Activated T-cell treated with anti-CD3 and anti-CD28 coated beads, Interleukin-2, amount 50 U/mL, for 72 hours (primary cell): ENCODE measurements around the gene CUL4A. TPM values are rescaled to one million over a fixed set of nuclear protein-coding genes. Genes with fewer than 3 reads are reported as not detected.

ENCODE experiments used
- ATAC-seq, 2 donors: fragments of 150-1000 bp; cut with Tn5 transposase; replicated peaks in 1 of 2; 2 replicates each; pipeline ENCODE4 v1.10.0; 2021; ENCODE audit warnings: moderate library complexity in 2 of 2, mild to moderate bottlenecking in 1 of 2
- DNase-seq, 2 donors: peaks; one replicate each; pipeline ENCODE4 v3.0.0; 2021 to 2022; ENCODE audit warnings: mixed read lengths in 1 of 2
- H3K27ac Mint-ChIP-seq: one replicate; pipeline ENCODE4 v1.8.0; 2022; ENCODE audit warnings: mild to moderate bottlenecking, moderate library complexity, mixed read lengths
- H3K27me3 Mint-ChIP-seq: one replicate; pipeline ENCODE4 v1.8.0; 2022; ENCODE audit warnings: low read depth, mixed read lengths
- H3K36me3 Mint-ChIP-seq, 2 donors: one replicate each; pipeline ENCODE4 v1.8.0; 2022; ENCODE audit warnings: mixed read lengths in 2 of 2, mild to moderate bottlenecking in 1 of 2; ENCODE audit not compliant: insufficient read depth in 2 of 2
- H3K4me1 Mint-ChIP-seq: one replicate; pipeline ENCODE4 v1.8.0; 2022; ENCODE audit warnings: low read depth, mixed read lengths
- H3K4me3 Mint-ChIP-seq, 2 donors: one replicate each; pipeline ENCODE4 v1.8.0; 2022; ENCODE audit warnings: mild to moderate bottlenecking in 2 of 2, mixed read lengths in 2 of 2, moderate library complexity in 2 of 2
- H3K9me3 Mint-ChIP-seq, 2 donors: one replicate each; pipeline ENCODE4 v1.8.0; 2022; ENCODE audit warnings: mixed read lengths in 2 of 2
- total RNA-seq, 2 donors: library from RNA; stranded (reverse); gene quantifications; one replicate each; pipeline ENCODE4 v1.2.3, GENCODE V29; 2022

CUL4A gene
- total RNA-seq, 2 donors from 2014 or later: 71.4 to 82.1 TPM

DNA sequence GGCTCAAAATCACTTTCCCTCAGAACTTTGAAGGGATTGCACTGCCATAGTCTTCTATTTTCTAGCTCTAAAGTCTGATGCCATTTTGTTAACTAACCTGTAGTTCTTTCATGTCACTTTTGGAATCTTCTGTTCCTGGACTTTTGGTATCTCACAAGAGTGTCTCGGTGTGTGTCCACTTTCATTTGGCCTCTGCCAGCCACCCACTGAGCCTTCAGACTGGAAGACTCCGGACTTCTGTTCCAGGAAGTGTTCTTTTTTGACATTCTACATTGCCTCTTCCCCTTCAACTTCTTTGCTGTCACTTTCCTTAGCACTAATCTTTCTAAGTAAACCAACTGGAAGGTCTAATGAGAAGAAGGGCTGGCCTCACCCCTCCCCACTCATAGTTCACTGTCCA, 62.6 kb downstream of the CUL4A start:
- no peak overlapping the region for H3K4me3 Mint-ChIP-seq
- H3K27me3 Mint-ChIP-seq: no peaks in the 10 kb centered on the region
- no peak overlapping the region for H3K27ac Mint-ChIP-seq
- ATAC-seq (no peak), DNase-seq (no peak)
- peaks cover 11% of the 10 kb centered on the region for H3K4me1 Mint-ChIP-seq
- no peaks in the 10 kb centered on the region for H3K36me3 Mint-ChIP-seq
- H3K9me3 Mint-ChIP-seq: no peaks in the 10 kb centered on the region

DNA sequence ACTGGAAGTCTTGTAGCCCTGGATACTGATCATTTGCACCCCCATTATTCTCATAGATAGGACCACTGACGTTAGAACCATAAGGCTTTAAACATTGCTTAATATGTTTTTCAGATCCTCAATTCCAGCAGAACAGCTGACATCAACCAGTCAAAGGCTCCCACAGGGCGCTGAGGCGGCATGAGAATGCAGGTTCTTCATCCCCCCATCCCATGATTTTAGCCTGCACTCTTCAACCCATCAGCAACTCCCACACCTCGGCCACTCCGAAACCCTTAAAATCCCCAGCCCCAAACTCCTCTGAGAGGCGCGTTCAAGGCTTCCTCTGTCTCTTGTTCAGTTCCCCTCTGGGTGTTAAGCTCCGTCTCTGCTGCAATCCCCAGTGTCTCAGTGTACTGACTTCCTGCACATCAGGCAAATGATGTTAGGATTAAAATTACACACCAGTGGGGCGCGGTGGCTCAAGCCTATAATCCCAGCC, 63.3 kb downstream of the CUL4A start:
- Mint-ChIP-seq H3K27ac (no peak overlapping the region), H3K9me3 (no peaks in the 10 kb centered on the region), H3K4me3 (no peak overlapping the region), H3K4me1 (peaks cover 11% of the 10 kb centered on the region), H3K27me3 (no peaks in the 10 kb centered on the region), H3K36me3 (no peaks in the 10 kb centered on the region)
- no peak for ATAC-seq
- DNase-seq: no peak

DNA sequence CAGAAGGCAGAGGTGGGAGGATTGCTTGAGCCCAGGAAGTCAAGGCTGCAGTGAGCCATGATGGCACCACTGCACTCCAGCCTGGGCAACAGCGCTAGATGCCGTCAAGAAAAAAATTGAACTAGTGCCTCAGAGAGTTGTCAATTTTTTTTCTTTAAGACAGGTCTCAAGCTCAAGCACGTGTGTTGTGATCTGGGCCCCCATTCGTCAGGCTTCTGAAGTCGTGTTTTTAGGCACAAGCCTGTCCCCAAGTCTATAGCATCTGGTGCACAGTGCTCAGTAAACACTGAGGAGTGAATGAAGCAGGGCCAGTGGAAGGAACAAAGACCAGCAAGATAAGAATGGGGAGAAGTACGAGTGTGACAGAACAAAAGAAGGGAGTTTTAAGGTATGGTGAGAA, 63.9 kb downstream of the CUL4A start:
- Mint-ChIP-seq H3K27ac (no peak overlapping the region), H3K4me1 (peaks cover 11% of the 10 kb centered on the region), H3K4me3 (no peak overlapping the region)

DNA sequence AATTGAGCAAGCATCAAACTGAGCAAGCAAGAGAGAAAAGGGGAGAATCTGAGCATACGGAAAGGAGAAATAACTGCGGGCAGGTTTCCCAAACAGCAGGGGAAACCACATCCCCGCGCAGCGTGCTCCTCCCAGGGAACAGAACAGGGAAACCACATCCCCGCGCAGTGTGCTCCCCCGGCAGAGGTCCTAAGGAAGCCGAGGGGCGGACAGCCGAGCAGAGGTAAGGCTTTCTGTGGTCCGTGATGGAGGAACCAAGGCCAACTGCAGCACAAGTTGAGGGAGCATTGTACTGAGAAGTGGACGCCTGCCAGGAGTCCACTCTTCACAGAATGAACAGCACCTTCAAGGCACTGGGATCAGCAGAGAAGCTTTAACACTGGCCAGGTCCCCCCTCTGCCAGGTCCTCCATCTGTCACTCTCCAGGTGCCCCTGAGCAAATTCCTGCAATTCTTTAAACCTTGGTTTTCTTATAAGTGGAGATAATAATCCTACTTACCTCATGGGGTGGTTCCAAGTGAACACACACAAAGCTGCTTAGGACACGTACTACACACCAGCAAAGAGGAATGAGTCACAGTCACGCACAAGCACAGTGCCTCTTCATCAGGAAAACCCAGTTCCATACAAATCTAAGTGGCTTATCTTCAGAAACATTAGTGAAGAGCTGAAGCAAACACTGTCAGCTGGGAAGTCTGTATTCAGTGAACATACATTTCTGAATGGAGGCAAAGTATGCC, 64.6 kb downstream of the CUL4A start:
- peaks cover 11% of the 10 kb centered on the region for H3K4me1 Mint-ChIP-seq
- no peak for DNase-seq

More for the DNA sequence above, 63.9 kb downstream of the CUL4A start:
- no peak for ATAC-seq
- H3K36me3 Mint-ChIP-seq: no peaks in the 10 kb centered on the region
- no peak for DNase-seq
- no peaks in the 10 kb centered on the region for H3K27me3 Mint-ChIP-seq
- no peaks in the 10 kb centered on the region for H3K9me3 Mint-ChIP-seq

DNA sequence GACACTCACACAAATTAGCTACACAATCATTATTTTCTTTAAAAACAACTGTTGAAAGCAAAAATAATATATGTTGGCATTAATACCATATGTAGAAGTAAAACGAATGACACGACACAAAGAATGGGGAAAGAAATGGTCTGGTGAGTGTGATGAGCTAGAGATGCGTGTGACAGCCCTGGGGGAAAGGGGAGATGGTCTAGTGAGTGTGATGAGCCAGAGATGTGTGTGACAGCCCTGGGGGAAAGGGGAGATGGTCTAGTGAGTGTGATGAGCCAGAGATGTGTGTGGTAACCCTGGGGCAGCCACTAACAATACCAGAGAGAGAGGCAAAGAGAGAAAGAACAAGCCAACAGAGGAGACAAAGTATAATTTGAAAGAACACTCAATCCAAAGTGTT, 65.3 kb downstream of the CUL4A start:
- no peak overlapping the region for H3K27ac Mint-ChIP-seq
- ATAC-seq: no peak
- H3K9me3 Mint-ChIP-seq: no peaks in the 10 kb centered on the region
- no peak for DNase-seq
- no peak overlapping the region for H3K4me3 Mint-ChIP-seq
- H3K4me1 Mint-ChIP-seq: peaks cover 11% of the 10 kb centered on the region
- no peaks in the 10 kb centered on the region for H3K36me3 Mint-ChIP-seq
- no peaks in the 10 kb centered on the region for H3K27me3 Mint-ChIP-seq

More for the DNA sequence above, 64.6 kb downstream of the CUL4A start:
- H3K27ac Mint-ChIP-seq: no peak overlapping the region
- H3K36me3 Mint-ChIP-seq: no peaks in the 10 kb centered on the region
- no peak overlapping the region for H3K4me3 Mint-ChIP-seq
- no peaks in the 10 kb centered on the region for H3K27me3 Mint-ChIP-seq
- no peak for ATAC-seq
- no peaks in the 10 kb centered on the region for H3K9me3 Mint-ChIP-seq

DNA sequence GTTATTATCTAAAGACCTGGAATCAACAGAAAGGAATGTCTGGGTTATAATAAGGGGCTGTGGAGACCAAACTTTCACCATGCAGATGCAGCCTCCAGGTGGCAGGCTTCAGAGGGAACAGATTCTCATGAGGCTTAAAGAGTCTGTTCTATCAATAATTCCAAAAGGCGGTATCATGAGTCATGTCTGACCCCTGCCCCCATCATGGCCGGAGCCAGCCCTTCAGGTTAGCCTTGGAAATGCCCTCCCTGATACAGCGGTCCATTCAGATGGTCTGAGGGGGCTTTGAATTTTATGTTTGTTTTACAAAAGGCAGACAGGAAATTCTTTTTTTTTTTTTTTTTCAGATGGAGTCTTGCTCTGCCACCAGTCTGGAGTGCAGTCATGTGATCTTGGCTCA, 66.0 kb downstream of the CUL4A start:
- ATAC-seq (peak; percentile 70 to 77), DNase-seq (peak; percentile 34 to 44)
- H3K27ac Mint-ChIP-seq: no peak overlapping the region
- H3K9me3 Mint-ChIP-seq: no peaks in the 10 kb centered on the region
- H3K4me3 Mint-ChIP-seq: no peak overlapping the region
- H3K4me1 Mint-ChIP-seq: peaks cover 11% of the 10 kb centered on the region
- H3K27me3 Mint-ChIP-seq: no peaks in the 10 kb centered on the region
- no peaks in the 10 kb centered on the region for H3K36me3 Mint-ChIP-seq

DNA sequence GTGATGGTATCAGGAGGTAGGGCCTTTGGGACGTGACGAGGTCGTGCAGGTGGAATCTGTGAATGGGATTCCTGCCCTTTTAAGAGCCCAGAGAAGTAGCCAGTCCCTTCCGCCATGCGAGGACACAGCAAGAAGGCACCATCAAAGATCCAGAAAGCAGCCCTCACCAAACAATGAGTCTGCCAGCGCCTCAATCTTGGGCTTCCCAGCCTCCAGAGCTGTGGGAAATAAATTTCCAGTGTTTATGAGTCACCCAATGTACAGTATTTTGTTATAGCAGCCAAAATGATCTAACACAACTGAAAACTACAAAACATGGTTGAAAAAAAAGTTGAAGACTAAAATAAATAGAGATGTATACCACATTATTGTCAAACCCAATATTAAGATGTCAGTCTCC, 70.7 kb downstream of the CUL4A start:
- Mint-ChIP-seq H3K36me3 (no peaks in the 10 kb centered on the region), H3K4me1 (peaks cover 8% of the 10 kb centered on the region), H3K27me3 (peaks cover 5% of the 10 kb centered on the region), H3K9me3 (no peaks in the 10 kb centered on the region), H3K27ac (no peak overlapping the region), H3K4me3 (no peak overlapping the region)
- ATAC-seq (no peak), DNase-seq (no peak)

DNA sequence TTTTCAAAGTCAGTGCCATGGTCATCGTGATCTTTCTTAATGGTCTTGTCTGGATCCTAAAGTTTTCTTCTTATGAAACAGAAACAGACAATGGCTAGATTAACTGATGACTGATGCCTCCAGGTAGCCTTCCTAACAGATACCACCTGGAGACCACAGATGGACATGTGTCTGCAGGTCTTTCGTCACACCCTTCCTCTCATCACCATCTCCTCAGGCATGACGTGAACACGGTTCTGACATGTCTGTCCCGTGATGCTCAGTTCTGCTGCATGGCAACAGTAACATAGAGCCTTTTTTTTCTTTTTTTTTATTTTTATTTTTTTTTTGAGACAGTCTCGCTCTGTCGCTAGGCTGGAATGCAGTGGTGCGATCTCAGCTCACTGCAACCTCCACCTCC, 74.5 kb downstream of the CUL4A start:
- ATAC-seq (no peak), DNase-seq (no peak)
- Mint-ChIP-seq H3K9me3 (no peaks in the 10 kb centered on the region), H3K27me3 (peaks cover 16% of the 10 kb centered on the region), H3K4me3 (no peak overlapping the region), H3K27ac (no peak overlapping the region), H3K4me1 (no peaks in the 10 kb centered on the region), H3K36me3 (no peaks in the 10 kb centered on the region)

DNA sequence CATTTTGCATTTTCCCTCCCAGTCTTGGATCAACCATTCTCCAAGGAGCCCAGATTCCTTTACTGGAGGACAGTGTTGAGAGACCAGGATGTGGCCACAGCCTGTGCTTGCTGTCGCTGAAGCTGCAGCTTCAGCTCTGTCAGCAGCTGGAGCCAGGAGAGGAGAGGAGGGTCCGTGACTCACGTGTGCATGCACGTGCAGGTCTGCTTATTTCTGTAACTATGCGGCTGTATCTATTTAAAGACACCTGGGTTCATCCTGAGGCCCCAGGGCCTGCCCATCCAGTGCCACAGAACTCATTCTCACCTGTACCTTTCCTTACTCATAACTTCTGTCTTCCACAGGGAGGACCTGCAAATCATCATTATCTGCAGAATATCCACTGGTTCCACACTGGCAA, 79.5 kb downstream of the CUL4A start:
- Mint-ChIP-seq H3K27me3 (peaks cover 46% of the 10 kb centered on the region), H3K27ac (no peak overlapping the region), H3K4me3 (no peak overlapping the region), H3K4me1 (peaks cover 11% of the 10 kb centered on the region), H3K36me3 (no peaks in the 10 kb centered on the region), H3K9me3 (no peaks in the 10 kb centered on the region)
- DNase-seq: no peak
- no peak for ATAC-seq

DNA sequence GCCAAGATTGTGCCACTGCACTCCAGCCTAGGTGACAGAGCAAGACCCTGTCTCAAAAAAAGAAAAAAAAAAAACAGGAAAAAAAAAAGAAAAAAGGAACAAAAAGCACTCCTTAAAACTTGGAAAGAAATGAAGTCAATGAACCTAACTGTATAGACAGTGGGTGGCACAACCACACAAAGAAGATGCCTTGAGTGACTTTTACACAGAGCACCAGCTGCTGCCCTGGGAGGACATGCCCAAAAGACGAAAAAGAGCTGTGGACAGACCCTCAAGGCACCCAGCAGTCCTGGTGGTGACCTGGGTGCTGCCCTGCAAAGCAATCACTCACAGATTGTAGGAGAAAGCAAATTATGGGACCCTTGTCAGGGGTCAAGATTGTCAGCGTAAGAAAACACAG, 81.7 kb downstream of the CUL4A start:
- peaks cover 43% of the 10 kb centered on the region for H3K27me3 Mint-ChIP-seq
- ATAC-seq (no peak), DNase-seq (no peak)
- H3K4me3 Mint-ChIP-seq: peak overlapping the region; percentile 50 to 67
- H3K36me3 Mint-ChIP-seq: no peaks in the 10 kb centered on the region
- H3K27ac Mint-ChIP-seq: no peak overlapping the region
- H3K9me3 Mint-ChIP-seq: no peaks in the 10 kb centered on the region
- peaks cover 16% of the 10 kb centered on the region for H3K4me1 Mint-ChIP-seq

DNA sequence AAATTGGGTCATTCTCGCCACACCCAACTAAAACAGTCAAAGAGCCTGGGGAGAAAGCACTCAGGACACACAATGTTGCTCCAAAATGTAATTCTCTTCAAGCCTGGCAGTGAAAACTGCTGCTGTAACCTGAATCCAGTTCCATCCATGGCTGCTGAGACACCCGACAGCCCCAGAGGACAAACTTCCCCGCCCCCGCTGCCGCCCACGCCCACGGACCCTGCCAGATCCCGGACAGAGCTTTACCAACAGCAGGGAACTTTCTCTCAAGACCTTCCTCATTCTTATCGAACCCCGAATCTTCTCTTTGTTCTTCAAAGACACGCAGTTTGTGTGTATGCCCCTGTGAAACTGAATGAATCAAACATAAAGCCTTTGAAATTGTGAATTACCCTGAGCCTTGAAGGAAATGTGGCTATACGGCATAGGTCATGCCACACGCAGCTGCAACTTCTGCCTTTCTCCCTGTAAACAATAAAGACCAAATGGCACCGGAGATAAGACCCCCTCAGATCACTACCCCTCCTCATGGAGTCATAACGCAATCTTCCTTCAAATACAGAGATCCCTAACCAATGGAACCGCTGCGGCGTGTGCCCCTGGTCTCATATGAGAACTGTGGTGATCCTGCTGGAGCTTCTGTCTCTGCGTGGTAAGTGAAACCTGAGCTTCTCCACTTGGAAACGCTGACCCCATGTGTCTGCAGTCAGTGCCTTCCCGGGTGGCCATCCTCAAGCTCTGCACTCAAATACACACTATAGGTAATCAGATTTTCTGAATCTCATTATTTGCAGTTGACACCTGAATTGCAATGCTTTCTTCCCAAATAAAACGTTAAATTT, 82.8 kb downstream of the CUL4A start:
- H3K9me3 Mint-ChIP-seq: peaks cover 0 to 4% of the 10 kb centered on the region in 2 donors
- peak overlapping the region; percentile 29 for H3K27ac Mint-ChIP-seq
- DNase-seq: peak; percentile 21 to 36
- peaks cover 23% of the 10 kb centered on the region for H3K4me1 Mint-ChIP-seq
- peak overlapping the region; percentile 80 to 82 for H3K4me3 Mint-ChIP-seq
- peaks cover 0 to 4% of the 10 kb centered on the region in 2 donors for H3K36me3 Mint-ChIP-seq
- no peak for ATAC-seq
- peaks cover 38% of the 10 kb centered on the region for H3K27me3 Mint-ChIP-seq

DNA sequence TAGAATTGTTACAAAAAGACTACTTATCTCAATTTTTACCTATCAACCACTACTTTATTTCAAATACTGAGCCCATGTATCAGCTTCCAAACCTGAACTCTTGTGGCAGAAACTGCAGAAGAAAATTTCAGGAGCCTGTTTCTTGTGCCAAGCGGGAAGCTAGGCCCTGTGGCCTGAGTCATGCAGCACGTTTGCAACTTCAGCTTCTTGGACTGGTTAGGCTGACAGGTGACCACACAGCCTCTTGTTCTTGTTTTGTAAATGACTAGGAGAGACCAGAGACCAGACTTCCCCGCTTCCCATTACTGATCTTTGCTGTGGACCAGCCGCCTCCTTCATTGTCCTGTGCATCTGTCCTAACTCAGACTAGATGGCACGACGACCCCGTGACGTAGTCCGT, 84.3 kb downstream of the CUL4A start:
- Mint-ChIP-seq H3K27me3 (peaks cover 37% of the 10 kb centered on the region), H3K4me3 (no peak overlapping the region), H3K36me3 (peaks cover 0 to 8% of the 10 kb centered on the region in 2 donors), H3K27ac (no peak overlapping the region), H3K4me1 (peaks cover 35% of the 10 kb centered on the region), H3K9me3 (peaks cover 0 to 4% of the 10 kb centered on the region in 2 donors)
- DNase-seq: no peak
- ATAC-seq: no peak

DNA sequence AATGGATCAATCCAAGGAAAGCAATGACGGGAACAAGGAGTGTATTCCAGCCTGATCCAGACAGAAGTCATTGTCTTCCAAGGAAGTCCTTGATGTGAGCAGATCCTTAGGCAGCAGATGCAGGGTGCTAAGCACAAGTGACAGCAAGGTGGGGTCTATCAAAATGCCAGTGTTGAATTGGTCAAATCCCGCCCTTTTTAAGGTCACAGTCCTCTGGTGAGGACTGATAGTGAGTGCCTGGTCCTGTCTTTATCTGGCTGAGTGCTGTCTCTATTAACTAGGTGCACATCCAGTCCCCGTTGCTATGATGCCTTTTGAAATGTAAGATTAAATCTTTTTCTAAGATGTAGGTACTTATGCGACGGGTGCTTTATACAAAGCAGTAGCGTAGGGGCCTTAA, 86.4 kb downstream of the CUL4A start:
- ATAC-seq (no peak), DNase-seq (no peak)
- Mint-ChIP-seq H3K27ac (peak overlapping the region; percentile 100), H3K4me3 (peak overlapping the region; percentile 89 to 99), H3K27me3 (peaks cover 18% of the 10 kb centered on the region), H3K36me3 (peaks cover 2 to 8% of the 10 kb centered on the region in 2 donors), H3K9me3 (peaks cover 0 to 4% of the 10 kb centered on the region in 2 donors), H3K4me1 (peaks cover 44% of the 10 kb centered on the region)
